Measurements from ENCODE around the gene REV3L.

REV3L gene

DNA sequence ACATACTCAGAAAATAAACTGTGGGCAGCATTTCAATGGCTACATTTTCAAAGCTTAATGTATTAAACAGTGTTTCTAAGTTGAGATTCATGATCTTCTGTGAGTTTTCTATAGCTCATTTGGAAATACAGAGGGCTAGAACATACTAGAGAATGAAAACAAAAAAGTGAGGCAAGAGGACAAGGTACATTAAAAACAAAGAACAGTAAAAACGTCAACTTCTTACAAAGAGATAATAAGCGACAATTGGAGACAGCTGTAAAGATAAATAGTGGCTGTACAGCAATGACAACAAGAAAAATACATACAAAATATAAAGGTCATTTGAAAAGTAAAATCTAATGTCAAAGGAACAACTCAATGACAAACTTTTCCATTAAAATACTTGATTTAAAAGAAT is 94.3 kb downstream of the REV3L start:
- Histone ChIP-seq H3K9ac (ENCODE audit: low read length) (no peak overlapping the region), H4K20me1 (ENCODE audit: low read depth, low read length) (no peaks in the 10 kb centered on the region), H3K79me2 (ENCODE audit: insufficient read depth, low read length) (no peaks in the 10 kb centered on the region), H3K9me3 (ENCODE audit: insufficient read depth, low read length) (no peaks in the 10 kb centered on the region), H3K27ac (ENCODE audit: low read depth, low read length) (no peak overlapping the region), H3K4me2 (ENCODE audit: low read depth, low read length, poor library complexity, severe bottlenecking) (no peak overlapping the region), H3K27me3 (ENCODE audit: low read length) (no peaks in the 10 kb centered on the region), H3F3A (ENCODE audit: insufficient read depth) (peaks cover 9% of the 10 kb centered on the region; the same call in 1 of the 2 replicates), H3K36me3 (ENCODE audit: low read length) (peaks cover 47% of the 10 kb centered on the region), H3K4me3 (ENCODE audit: insufficient read depth, low read length, poor library complexity, severe bottlenecking) (no peak overlapping the region), H3K9me2 (replicated peaks; ENCODE audit: insufficient read depth, low read length) (no peaks in the 10 kb centered on the region), H2AFZ (ENCODE audit: low read depth, low read length, severe bottlenecking) (no peak overlapping the region)
- TF ChIP-seq EZH2phosphoT487 (conservative IDR thresholded peaks at IDR 0.05; ENCODE audit: low read length): no peak
- TF ChIP-seq, protein P1, sequence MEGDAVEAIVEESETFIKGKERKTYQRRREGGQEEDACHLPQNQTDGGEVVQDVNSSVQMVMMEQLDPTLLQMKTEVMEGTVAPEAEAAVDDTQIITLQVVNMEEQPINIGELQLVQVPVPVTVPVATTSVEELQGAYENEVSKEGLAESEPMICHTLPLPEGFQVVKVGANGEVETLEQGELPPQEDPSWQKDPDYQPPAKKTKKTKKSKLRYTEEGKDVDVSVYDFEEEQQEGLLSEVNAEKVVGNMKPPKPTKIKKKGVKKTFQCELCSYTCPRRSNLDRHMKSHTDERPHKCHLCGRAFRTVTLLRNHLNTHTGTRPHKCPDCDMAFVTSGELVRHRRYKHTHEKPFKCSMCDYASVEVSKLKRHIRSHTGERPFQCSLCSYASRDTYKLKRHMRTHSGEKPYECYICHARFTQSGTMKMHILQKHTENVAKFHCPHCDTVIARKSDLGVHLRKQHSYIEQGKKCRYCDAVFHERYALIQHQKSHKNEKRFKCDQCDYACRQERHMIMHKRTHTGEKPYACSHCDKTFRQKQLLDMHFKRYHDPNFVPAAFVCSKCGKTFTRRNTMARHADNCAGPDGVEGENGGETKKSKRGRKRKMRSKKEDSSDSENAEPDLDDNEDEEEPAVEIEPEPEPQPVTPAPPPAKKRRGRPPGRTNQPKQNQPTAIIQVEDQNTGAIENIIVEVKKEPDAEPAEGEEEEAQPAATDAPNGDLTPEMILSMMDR (IDR thresholded peaks at IDR 0.05; ENCODE audit: insufficient read depth, low read length, poor library complexity, severe bottlenecking): no peak

DNA sequence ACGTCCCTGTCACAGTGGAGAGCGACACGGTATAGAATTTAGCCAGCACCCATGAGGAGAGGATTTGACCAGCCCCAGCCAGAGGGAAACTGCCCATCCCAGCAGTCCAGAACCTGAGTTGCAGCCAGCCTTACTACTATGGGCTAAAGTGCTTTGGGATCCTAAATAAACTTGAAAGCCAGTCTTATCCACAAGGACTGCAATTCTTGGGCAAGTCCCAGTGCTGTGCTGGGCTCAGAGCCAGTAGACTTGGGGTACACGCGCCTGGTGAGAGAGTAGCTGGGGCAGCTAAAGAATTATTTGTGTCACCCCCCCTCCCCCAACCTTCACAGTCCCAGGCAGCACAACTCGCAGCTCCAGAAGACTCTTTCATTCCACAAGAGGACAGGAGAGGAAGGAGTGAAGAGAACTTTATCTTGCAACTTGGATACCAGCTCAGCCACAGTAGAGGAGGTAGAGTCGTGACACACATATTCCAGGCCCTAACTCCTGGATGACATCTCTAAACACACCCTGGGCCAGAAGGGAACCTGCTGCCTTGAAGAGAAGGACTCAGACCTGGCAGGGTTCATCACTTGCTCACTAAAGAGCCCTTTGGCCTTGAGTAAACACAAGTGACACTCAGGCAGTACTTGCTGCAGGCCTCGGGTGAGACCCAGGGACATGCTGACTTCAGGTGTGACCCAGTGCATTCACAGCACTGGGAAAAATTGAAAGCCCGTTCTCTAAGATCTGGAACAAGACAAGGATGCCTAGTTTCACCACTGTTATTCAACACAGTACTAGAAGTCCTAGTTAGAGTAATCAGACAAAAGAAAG is 100.3 kb downstream of the REV3L start:
- Histone ChIP-seq H3K27ac (ENCODE audit: low read depth, low read length) (no peak overlapping the region), H2AFZ (ENCODE audit: low read depth, low read length, severe bottlenecking) (no peak overlapping the region), H3K9me3 (ENCODE audit: insufficient read depth, low read length) (no peaks in the 10 kb centered on the region), H4K20me1 (ENCODE audit: low read depth, low read length) (no peaks in the 10 kb centered on the region), H3K9ac (ENCODE audit: low read length) (no peak overlapping the region), H3K4me3 (ENCODE audit: insufficient read depth, low read length, poor library complexity, severe bottlenecking) (no peak overlapping the region), H3K27me3 (ENCODE audit: low read length) (no peaks in the 10 kb centered on the region), H3F3A (ENCODE audit: insufficient read depth) (0 out of 2 replicates have a peak, but pooled peaks cover 2% of the 10 kb centered on the region), H3K9me2 (replicated peaks; ENCODE audit: insufficient read depth, low read length) (no peaks in the 10 kb centered on the region), H3K36me3 (ENCODE audit: low read length) (peaks cover 50% of the 10 kb centered on the region), H3K4me2 (ENCODE audit: low read depth, low read length, poor library complexity, severe bottlenecking) (no peak overlapping the region), H3K79me2 (ENCODE audit: insufficient read depth, low read length) (no peaks in the 10 kb centered on the region)
- no peak for TF ChIP-seq EZH2phosphoT487 (conservative IDR thresholded peaks at IDR 0.05; ENCODE audit: low read length)
- TF ChIP-seq, protein P1 (IDR thresholded peaks at IDR 0.05; ENCODE audit: insufficient read depth, low read length, poor library complexity, severe bottlenecking): no peak

DNA sequence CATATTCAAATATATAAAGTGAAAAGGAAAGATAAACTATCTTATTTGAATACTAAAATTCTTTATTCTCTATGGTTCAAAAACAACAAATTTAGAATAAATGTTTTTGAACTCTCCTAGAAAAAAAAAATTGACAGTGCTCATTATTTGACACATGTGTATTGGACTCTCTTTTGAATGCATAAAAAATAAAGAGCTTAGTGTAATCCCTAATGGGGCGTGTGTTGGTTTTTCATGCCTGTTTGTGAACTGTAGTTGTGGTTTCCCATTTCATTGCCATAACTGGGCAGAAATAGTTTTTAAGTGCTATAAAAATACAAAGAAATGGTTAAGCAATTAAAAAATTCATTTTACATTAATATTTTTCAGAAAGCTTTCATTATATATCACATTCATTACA is 101.3 kb downstream of the REV3L start:
- peaks cover 48% of the 10 kb centered on the region for H3K36me3 ChIP-seq (ENCODE audit: low read length)

More for the DNA sequence above, 101.3 kb downstream of the REV3L start:
- H3K9me3 ChIP-seq (ENCODE audit: insufficient read depth, low read length): no peaks in the 10 kb centered on the region
- H4K20me1 ChIP-seq (ENCODE audit: low read depth, low read length): no peaks in the 10 kb centered on the region
- H3F3A ChIP-seq (ENCODE audit: insufficient read depth): 0 out of 2 replicates have a peak, but pooled peaks cover 2% of the 10 kb centered on the region
- no peaks in the 10 kb centered on the region for H3K9me2 ChIP-seq (replicated peaks; ENCODE audit: insufficient read depth, low read length)
- no peaks in the 10 kb centered on the region for H3K27me3 ChIP-seq (ENCODE audit: low read length)
- H3K4me3 ChIP-seq (ENCODE audit: insufficient read depth, low read length, poor library complexity, severe bottlenecking): no peak overlapping the region
- no peak overlapping the region for H3K9ac ChIP-seq (ENCODE audit: low read length)
- no peak overlapping the region for H3K27ac ChIP-seq (ENCODE audit: low read depth, low read length)
- TF ChIP-seq, protein P1 (IDR thresholded peaks at IDR 0.05; ENCODE audit: insufficient read depth, low read length, poor library complexity, severe bottlenecking): no peak
- no peak for TF ChIP-seq EZH2phosphoT487 (conservative IDR thresholded peaks at IDR 0.05; ENCODE audit: low read length)
- H3K79me2 ChIP-seq (ENCODE audit: insufficient read depth, low read length): no peaks in the 10 kb centered on the region
- H2AFZ ChIP-seq (ENCODE audit: low read depth, low read length, severe bottlenecking): no peak overlapping the region
- no peak overlapping the region for H3K4me2 ChIP-seq (ENCODE audit: low read depth, low read length, poor library complexity, severe bottlenecking)

Data from SU-DHL-6 (cell line).